CD4-positive, alpha-beta T cell treated with Interleukin-6 at 100 ng/mL for 8 hours (primary cell): ENCODE results near the gene WDFY2.

ENCODE experiments used
- DNase-seq: peaks from one replicate; pipeline ENCODE4 v3.0.0-alpha.2; 2020; ENCODE audit warnings: mixed read lengths, low spot score

WDFY2 gene

DNA sequence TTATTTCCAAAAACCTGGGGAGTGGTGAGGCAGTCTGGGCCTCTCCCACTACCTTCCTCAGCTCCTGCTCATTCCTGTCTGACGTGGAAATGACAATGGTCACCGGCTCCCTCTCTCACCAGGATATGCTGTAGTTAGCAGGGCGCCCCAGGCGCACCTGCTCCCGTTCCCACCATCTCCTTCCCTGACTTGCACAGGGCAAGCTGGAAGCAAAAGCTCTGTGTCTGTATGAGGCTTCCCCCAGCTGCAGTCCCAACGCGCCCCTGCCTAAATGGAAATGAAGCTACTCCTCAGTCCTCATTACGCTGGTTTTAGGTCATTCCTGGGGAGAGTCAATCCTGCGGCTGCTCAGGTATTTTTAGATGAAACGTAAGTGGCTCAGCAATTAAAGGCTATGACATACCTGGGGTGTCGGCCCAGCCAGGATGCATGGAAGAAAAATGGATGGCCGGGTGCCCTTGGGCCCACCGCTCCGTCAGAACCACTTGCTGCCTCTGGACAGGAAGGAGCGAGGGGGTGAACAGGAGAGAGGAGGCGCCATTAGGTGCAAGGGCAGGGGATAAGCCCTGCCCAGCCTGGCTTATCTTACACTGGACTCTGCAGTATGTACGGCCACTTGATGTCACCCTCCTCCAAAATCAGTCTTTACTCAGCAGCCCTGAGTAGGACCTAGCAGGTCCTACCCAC, 187.3 kb downstream of the WDFY2 start:
- no peak for DNase-seq

DNA sequence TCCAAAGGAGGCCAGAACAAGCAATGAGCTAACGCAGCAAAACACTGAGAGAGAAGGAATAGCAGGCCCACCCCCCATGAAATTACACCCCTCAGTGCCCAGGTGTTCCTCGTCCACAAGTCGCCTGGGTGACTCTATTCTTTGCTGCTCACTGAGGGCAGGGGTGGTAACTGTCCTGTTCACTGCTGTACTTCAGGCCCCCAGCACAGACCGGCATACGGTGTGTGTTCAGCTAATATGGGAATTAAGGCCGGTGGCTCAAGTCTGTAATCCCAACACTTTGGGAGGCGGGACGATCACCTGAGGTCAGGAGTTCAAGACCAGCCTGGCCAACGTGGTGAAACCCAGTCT, 187.8 kb downstream of the WDFY2 start:
- DNase-seq, result no peak

DNA sequence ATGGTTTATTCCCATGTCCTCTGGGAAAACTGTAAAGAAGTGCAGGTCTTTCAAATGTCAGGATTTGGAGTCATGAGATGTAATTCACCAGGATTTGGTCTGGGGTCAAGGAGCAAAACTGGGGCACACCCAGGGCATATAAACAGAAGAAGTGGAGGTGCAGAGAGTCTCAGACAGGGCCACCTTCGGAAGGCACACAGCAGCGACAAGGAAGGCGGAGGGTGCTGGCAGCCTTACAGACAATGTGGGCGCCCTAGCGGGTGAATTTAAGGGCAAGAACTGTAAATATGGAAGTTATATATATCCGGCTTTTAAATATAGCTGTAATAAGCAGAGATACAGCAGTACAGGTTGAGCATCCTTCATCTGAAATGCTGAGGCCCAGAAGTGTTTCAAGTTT, 188.5 kb downstream of the WDFY2 start:
- no peak for DNase-seq

DNA sequence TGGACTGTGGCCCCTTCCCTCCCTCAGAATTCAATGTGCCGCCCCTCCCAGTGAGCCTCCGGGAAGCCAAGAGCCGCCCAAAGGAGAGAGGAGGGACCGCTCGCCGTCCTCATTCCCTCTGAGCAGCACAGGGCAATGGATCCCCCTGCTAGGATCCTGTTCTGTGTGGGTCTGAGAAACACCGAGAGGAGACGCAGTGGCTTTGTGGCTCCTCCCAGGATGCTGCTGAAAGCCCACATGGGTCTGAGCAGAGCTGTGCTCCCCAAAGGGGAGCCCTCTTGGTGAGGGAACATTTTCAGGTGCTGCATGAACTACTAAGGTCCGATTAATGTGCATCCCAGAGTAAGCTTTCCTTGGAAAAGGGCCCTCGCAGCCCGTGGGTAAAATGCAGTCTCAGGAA, 189.3 kb downstream of the WDFY2 start:
- no peak for DNase-seq

DNA sequence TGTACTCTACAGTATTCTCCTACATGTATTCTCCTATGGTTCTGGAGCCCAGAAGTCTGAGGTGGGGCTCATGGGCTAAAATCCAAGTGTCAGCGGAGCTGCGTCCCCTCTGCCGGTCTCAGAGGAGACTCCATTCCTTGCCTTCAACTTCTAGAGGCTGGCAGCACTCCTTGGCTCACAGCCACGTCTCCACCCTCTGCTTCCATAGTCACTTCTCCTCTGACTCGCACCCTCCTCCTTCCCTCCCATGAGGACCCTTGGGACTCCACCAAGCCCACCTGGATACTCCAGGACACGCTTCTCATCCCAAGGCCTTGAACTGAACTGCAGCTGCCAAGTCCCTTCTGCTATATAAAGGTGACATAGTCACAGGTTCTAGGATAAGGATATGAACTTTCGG, 191.9 kb downstream of the WDFY2 start:
- DNase-seq, result no peak

DNA sequence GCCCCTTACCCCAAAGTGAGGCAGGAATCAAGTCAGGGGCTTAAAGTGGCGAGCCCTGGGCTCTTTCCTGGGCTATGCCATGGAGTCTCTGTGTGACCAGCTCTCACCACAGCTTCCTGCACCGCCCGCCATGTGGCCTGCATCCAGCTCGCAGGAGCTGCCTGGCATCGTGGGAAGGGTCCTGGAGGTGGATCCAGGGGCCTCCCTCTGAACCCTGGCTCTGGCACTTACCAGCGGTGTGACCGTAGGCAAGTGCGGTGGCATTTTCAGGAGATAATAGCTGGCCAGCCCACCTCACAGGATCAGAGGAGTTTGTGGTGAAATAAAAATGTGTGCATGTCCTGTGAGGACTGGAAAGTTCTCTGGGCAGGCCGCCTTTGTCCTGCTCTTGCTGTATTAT, 193.7 kb downstream of the WDFY2 start:
- DNase-seq, result no peak

DNA sequence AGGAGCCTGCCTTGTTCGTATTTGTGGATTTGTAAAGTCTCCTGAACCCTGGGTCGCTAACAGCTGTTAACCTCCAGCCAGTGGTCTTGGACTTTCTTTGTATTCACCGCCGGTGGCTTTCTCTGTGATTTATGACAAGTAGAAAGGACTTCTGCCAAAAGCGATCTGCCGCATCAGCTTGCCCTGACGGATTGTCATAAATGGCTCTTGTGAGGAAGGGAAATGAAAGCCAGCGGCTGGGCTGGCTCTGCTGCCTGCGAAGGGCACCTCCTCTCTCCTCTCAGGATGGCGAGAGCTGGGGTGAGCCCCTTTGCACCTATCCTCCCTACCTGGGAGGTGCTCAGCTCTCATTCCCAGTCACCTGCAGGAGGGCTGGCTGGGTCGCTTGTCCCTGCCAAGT, 194.1 kb downstream of the WDFY2 start:
- no peak for DNase-seq

DNA sequence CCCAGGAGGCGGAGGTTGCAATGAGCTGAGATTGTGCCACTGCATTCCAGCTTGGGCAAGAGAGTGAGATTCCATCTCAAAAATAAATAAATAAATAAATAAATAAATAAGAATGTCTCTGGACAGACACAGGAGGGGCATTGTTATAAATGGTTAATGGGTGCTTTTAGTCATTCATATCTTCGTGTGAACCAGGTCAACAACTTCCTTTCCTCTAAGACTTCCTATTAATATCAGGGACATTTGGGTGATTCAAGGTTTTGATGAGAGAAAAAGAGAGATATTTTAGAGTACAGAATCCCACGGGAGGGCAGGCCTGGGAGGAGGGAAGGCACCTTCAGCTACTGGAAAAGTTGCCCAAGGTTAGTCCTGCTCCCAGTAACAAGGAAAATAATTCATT, 195.8 kb downstream of the WDFY2 start:
- DNase-seq, result no peak

DNA sequence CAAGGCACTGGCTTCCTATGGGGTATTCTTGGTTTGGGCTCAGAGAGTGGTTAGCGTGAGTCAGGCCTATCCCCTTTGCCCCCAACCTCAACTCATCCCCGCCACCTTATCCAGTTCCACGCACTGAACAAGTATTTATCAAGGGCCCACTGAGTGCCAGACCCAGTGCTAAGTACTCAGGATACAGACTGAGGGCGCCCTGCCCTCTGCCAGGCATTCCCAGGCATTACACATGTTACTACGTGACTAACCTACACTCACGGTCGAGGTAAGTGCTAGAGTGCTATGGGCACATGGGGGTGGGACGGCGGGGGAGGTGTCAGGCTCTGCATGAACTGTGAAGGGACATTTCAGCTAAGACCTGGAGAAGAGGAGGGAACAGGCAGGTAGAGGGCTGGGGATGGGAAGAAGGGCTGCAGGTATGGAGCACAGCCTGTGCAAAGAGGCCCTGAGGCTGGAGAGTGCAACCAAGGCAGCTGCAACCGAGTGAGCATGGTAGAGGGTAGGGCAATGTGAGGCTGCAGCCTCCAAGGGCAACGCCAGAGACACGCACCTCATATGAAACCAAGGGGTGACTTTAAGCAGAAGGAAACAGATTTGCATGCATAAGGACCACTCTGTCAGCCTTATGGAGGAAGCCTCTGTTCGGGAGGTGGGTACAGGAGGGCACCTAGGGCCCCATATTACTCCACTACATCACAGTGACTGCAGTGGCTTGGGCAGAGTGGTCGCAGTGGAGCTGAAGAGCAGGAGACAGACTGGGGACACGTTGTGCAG, 197.2 kb downstream of the WDFY2 start:
- no peak for DNase-seq

DNA sequence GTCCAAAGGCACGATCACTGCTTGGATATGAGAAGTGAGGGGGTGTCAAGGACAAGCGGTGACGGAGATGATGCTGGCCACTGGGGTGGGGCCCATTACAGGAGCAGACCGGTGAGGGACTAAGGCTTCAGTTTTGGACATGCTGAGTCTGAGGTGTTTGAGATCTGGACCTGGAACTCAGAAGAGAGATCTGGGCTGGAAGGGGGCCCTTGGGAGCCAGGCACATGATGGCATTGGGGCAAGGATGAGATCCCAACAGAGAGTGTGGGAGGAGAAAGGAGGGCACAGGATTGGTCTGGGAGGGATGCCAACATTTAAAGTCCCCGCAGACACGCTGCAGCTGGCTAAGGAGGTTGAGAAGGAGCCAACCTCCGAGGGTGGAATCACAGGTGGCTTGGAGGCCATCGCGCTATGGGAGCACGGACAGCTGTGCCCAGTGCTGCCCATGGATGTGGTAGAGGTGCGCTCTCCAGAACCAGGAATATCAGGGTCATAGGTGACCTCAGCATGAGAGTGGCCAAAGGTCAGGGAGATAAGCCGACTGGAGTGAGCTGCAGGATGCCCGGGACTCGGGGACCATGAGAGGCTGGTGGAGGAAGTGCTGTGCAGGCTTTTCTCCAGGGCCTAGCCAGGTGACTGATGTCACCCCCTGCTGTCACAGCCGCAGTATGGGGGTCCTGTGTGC, 197.9 kb downstream of the WDFY2 start:
- no peak for DNase-seq

DNA sequence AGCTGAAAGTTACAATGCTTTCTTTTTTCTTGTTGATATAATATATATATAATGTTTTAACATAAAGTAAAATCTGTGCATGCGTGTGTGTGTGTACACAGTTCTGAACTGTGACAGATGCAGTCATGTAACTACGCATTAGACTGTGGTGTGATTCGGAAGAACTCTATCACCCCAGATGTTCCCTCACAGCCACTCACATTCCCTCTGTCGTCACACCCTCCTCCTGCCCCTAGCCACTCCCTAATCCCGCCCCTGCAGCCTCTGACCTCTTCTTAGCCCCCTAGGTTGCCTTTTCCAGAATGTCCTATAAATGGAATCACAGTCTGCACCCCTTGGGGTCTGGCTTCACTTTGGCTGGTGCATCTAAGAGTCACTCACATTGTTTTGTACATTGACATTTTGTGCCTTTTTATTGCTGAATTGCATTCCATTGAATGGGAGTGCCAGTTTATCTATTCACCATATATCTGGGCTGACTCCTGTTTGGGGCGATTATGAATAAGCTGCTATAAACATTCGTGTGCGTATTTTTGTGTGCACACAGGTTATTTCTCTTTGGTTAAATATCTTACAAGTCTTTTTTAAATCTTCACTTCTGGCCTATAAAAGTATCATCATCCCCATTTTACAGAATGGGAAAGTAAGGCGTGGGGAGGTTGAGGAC, 199.3 kb downstream of the WDFY2 start:
- DNase-seq, result no peak

DNA sequence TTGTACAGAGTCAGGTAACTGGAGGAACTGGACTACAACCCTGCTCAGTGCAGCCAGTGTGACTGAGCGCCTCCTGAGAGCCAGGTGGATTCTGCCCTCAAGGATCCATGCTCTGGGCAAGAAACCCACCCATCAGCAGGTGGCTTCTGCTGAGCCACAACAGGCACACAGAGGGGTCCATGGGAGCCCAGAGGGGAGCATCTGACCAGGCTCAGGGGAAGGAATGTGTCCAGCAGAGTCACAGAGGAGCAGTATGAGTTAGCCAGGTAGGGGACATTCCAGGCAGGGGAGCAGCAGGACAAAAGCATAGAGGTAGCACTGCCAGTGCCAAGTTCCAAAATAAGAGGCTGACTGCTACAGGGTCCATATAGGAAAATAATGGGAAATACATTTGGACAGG, 199.8 kb downstream of the WDFY2 start:
- DNase-seq, result no peak

DNA sequence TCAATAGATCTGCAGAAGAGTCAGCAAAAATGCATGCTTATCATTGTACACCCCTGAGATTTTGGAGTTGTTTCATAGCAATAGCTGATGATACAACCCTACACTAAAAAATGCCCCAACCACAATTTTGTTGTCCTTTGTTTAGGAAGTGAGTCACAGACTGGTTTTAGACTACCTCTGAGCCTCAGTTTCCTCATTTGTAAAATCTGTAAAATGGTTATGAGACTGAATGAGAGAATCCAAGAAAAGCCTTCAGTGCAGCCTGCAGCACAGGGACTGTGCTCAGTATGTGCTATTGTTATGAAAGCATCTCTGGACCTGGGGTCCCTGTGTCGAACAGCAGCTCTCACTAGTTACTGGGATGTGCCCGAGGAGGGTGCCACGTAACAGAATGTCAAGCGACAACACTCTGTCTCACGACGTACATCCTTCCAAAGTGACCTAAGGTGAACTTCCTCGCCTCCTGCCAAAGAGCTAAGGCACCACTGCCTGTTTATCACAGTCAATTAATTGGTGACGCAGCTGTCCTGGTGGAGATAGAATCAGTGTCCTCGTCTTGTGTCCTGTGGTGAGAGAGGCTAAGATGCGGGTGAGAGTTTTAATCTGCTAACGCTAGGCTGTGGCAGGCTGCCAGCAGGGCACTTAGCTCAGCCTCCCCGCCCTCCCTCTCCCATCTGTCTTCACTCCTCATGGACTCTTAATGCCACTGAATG, 201.6 kb downstream of the WDFY2 start:
- DNase-seq, result no peak

DNA sequence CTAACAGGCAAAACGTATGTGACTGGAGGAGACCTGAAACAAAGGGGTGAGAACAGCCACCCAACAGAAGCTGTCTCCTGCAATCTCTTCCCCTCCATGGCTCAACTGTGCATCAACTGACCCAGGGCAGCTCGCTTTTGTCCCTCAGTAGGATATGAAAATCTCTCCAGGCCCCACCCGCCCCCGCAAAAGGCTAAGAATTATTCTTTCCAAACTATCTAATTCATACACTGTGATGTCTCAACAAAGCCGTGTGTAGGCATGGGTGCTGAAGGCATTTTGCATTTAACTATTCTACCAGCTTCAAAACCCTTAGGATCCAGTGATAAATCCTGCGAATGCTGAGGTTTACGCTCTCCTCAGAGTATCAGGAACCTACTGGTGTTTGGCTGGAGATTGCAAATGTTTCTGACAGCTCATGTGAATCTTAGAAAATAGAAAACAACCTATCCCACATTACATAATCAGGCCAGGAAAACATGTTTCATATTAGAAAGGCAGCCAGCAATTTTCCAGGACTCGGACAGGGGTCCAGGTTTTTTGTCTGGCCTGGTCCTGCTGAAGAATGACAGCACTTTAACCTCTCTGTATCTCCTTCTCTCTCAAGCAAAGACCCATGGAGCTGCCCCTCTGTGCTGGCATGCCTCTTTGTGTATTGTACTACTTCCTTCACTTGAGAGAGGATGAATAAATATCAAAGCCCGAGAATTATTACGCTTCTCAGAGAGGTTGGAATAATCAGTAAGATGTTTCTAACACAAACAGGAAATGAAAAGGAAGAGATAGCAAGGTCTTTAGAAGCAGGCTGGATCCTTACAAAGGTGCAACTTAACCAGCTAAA, 202.4 kb downstream of the WDFY2 start:
- DNase-seq, result no peak

DNA sequence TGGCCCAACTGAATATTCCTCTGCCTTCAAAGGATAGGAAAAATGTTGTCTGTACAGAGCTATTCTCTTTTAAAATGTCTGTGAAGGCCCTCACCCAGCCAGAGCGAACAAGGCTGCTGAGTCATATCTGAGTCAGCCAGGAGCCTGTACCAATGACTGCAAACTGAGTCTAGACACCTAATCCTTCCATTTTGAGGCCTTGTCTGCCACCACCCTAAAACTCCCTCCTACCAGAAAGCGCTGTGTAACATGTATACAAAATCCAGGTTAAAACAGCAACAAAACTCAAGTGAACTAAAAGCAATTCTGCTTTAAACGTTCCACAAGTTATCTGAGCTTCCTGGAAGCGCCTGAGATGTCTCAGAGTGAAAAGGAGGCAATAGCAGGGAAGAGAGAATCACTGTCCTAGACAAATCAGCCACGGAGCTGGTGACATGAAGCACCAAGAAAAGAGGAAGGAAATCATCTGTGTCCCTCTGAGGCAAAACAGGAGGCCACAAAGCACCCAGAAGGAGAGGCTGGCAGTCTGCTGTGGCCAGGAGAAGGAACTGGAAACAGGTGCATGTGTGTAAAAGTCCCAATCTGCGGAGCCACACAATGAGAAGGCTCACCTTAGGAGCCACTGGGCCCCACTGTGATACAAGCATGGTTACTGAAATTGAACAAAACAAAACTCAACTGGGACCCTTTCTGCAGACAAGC, 209.5 kb downstream of the WDFY2 start:
- no peak for DNase-seq

DNA sequence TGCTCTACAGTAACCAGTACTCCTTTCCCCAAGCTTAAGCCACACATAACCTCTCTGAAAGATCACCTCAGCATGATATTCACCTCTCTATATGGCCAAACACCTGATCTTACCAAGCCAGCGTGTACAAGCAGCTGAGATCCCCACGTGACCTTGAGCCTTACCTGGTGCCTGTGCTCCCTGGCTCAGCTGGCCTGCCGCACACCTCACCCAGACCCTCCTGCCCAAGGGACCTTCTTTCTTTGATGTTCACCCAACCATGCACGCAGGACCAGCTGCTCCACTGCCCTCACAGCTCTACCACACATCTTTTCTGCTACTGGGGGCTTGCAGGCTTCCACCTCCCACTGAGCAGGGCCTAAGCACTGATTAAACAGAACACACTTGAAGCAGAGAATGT, 210.7 kb downstream of the WDFY2 start:
- no peak for DNase-seq

DNA sequence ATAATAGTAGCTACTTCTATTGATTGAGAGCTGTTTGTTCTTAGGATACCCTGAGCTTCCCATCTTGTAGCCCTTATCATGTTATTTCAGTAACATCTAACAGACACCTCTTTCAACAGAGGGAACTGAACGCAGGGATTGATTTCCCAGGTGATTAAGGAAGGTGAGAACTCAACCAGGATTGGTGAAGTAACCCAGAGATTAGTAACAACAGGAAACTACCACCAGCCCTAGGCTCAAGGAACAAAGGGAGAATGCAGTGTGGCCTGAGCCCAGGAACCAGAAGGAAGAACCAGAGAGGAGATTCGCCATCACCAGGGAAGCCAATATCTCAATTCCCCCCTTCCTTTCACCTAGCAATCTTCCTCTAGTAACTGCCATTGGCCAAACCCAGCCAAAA, 211.2 kb downstream of the WDFY2 start:
- DNase-seq, result no peak

DNA sequence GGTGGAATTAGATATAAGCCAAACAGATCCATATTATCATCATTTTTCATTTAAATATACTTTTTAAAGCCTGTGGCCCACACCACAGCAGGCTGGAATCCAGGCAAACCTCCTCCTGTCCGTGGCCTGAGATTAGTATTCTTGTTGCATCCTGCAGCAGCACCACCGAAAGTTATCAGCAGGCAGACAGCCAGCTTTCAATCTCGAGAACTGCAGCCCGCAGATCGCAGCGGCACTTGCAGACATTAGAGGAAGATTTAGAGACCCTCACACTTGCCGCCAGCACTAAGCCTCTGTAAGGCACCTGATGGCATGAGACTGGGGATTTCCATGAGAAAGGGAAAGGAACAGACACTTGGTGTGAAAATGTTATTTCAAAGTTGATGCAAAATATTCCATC, 212.3 kb downstream of the WDFY2 start:
- no peak for DNase-seq

DNA sequence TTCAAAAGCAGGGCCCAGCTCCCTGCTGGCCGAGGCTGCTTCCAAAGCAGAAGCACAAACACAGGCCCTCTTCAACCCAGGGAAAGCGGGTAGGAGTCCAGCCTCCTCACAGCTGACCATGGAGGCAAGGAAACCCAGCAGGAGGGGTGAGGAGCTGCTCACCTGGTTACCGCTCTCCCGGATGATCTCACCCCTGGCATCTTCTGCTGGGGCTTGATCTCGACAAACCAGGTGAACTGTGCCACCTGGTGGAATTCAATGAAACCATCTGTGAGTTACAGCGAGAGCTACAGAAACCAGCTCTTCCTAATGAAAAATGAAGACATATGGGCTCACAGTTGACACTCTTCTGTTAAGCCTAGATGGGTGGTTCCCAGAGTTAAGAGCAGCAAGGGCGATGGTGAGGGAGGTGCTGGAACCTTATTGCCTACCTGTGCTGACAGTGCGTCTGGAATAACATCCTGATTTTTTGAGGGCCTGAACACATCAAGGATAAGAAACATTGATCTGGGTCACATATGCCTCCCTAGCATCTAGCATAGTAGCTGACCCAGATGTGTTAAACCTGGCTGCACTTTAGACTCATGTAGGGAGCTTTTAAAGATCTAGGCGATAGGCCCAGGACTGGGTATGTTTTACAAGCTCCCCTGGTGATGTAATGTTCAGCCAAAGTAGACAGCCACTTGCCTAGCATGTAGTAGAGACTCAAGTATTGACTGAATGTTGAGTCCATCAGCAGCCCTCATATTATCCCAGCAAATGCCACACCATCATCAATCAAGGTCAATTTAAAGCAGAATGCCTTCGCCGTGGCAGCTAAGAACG, 213.6 kb downstream of the WDFY2 start:
- peak; percentile 70 for DNase-seq

DNA sequence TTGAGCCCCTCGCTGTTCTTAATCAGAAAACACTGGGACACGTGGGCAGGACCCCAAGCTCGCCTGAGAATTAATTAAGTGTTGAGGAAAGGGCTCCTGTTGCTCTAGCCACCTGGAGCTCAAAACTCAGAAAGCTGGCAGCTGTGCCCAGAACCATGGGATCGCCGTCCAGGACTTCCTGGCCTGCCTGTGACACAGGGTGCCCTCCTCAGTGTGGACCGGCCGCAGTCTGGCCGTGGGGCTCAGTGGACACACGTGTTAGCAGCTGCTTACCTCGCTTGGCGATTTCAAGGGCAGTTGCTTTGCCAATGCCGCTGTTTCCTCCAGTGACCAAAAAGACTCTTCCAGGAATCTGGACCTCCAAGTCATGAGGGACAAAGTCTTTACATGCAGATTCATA, 215.0 kb downstream of the WDFY2 start:
- DNase-seq, result no peak
